ENCODE measurements around the gene INO80C.

Gene INO80C, protein sequence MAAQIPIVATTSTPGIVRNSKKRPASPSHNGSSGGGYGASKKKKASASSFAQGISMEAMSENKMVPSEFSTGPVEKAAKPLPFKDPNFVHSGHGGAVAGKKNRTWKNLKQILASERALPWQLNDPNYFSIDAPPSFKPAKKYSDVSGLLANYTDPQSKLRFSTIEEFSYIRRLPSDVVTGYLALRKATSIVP

DNA sequence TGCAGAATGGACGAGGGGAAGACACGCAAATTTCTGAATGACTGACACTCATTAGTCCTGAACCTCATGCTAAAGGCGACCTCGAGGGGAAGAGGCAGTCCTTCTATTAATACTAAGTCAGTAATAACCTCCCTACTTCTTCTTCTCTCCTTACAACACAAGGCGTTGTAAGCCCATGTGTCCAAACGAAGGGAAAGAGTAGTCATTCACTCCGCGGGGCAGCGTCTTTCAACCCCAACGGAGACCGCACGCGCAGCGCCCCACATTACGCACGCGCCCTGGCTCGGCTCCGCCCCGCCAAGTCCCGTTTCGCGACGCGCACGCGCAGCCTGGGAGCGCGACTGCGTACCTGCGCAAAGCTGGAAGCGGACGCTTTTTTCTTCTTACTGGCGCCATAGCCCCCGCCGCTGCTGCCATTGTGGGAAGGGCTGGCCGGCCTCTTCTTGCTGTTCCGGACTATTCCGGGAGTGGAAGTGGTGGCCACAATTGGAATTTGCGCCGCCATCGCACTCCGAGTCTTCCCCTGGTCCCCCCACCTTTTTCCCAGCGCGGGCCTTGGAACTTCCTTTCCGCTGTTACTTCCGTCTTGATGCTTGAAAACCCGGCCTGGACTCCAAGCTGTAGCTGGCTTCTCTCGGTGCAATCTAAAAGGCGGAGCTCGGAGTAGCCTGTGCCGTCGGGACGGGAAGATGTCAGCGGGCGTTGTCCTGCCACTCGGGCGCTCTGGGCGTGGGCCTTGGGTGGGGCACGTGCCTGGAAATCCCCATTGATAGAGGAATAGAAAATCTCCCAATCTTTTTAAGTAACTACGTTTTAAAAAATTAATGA lies at the start of gene INO80C:
Gene INO80C, minus strand, starts transcription at position 591 of the 828 bp plus-strand sequence. Its CDS starts 86 bp downstream, at position 505.
- DNase-seq (ENCODE audit: low read depth) = peak; percentile 95

DNA sequence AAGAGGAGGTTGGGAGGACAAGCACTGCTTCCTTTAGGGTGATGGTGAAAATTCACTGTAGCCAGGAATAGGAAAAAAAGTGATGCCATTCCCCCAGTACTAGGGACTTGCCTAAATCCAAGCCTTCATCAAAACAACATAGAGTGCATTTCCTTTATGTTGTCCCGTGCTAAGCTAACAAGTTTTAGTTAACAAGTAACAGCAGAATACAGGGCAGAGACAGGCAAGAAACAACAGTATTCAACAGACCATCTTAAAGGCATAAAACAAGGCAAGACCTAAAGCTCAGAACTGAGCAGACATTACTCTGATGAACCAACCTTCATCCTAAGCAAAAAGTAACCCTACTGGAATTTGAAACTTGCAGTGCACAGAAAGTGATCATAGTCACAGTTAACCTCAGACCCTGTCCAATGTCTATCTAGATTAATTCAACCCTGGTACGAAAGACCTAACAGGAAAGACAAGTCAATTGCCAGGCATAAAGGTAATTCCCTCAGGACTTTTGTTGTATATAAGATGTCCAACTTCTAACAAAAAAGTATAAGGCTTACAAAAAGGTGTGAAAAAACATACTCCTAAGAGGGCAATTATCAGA lies 49.3 kb upstream of the INO80C start:
- no peak for DNase-seq (ENCODE audit: low read depth)

DNA sequence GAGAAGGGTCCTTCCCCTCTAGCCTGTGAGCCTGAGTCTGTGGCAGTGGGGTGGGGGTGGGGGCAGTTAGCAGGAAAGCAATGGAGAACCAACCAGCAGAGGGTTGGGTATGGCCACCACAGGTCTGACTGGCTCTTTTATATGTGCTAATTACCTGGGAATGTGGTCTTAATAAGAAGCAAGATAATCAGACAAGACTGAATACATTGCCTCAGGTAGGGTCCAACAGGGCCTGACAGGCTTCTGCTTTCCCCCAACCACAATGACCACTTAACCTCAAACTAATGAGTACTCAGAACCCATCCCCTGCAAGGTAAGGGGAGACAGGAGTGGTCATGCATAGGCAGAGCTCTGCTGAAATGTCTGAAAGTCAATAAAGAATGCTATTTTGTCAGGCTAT lies 44.6 kb upstream of the INO80C start:
- DNase-seq (ENCODE audit: low read depth) = no peak

DNA sequence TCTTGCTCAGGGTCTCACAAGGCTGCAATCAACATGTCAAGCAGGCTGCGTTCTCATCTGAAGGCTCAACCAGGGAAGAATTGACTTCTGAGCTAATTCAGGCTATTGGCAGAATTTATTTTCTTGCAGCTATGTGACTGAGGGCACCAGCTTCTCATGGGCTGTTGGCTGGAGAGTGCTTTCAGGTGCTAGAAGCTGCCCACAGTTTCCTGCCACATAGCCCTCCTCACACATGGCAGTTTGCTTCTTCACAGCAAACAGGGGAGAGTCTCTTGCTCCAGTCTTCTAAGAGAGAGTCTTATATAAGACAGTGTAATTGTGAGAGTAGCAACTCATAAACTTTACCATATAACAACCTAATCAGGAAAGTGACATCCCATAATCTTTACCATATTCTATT lies 37.5 kb upstream of the INO80C start:
- no peak for DNase-seq (ENCODE audit: low read depth)

DNA sequence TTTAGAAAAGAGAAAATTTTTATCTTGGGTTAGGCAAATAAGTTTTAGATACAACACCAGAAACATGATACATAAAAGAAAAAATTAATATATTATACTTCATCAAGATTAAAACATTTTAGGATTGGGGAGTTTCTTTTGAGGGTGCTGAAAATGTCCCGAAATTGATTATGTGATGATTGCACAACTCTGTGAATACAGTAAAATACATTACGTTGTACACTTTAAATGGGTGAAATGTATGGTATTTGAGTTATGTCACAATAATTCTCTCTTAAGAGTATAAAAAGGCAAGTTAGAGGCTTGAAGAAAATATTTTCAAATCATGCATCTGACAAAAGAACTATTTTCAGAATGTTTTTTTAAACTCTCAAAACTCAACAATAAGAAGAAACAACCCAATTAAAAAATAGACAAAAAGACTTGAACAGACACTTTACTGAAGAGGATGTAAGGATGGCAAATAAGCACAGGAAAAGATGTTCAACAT lies 36.2 kb upstream of the INO80C start:
- DNase-seq (ENCODE audit: low read depth) = no peak

DNA sequence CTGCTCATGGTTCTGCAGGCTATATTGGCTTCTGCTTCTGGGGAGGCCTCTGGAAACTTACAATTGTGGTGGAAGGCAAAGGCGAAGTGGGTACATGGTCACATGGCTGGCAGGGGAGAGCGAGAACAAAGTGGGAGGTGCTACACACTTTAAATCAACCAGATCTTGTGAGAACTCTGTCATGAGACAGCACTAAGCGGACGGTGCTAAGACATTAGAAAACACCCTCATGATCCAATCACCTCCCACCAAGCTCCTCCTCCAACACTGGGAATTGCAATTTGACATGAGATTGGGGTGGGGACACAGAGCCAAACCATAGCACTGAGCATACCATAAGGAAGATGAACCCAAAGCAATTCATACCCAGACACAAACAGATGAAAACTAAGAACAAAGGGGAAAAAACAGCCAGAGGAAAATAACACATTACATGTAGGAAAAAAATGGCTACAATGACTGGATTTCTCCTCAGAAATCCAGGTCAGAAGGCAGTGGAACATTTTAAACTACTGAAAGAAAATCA lies 31.1 kb upstream of the INO80C start:
- DNase-seq (ENCODE audit: low read depth) = no peak

DNA sequence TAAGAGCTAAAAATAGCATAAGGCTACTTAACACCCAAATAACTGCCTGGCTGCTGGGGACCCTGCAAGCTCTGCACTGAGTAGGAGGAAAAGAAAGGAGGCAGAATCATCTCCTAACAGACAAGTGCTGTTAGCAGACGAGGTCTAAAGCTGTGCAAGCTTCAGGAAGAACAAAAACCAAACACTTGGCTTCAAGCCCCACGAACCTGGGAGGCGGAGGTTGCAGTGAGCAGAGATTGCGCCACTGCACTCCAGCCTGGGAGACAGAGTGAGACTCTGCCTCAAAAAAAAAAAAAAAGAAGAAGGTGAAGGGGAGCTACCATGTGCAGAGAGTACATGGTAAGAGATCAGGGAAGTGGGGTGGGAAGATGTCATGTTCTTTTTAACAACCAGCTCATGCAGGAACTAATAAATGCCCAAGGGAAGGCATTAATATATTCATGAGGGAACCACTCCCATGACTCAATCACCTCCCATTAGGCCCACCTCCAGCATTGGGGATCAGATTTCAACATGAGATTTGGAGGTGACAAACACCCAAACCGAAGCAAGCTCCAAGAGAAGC lies 28.8 kb upstream of the INO80C start:
- DNase-seq (ENCODE audit: low read depth) = no peak

DNA sequence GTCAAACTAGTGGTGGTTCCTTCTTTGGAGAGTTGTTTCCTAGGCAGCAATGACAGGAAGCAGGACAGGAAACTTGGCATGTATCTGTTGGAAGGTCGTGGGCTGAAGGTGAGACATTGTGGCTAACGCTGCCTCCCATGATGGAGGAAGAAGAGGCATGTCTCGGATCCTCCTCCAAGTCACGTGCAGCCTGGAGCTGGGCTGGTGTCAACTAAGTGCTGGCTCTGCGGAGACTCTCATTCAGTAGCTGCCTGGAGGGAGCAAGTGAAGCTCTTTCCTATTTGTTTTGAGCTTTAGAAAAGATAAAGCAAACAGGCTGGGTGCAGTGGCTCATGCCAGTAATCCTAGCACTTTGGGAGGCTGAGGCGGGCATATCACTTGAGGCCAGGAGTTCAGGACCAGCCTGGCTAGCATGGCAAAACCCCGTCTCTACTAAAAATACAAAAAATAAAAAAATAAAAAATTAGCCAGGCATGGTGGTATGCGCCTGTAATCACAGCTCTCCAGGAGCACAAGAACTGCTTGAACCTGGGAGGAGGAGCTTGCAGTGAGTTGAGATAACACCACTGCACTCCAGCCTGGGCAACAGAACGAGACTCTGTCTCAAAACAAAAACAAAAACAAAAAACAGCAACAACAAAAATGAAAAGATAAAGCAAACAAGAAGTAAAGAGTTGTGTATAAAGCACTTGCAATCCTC lies 28.2 kb upstream of the INO80C start:
- DNase-seq (ENCODE audit: low read depth) = no peak

DNA sequence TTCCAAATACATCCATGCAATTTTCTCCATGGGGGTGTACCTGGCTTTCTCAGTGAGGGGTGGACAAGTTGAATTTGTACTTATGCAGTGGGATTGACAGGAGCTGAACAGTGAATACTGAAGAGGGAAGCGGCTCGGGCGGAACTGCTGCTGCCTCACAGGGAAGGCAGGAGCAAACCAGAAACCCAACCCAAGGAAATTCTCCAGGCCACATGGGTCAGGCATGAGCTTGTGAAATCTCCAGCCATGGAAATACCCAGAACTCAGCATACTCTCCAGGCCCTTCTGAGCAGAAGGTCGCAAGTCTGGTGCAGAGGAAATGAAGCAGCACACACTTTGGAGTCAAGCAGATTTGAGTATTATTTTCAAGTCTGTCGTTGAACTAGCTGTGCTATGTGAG lies 26.5 kb upstream of the INO80C start:
- DNase-seq (ENCODE audit: low read depth) = no peak

DNA sequence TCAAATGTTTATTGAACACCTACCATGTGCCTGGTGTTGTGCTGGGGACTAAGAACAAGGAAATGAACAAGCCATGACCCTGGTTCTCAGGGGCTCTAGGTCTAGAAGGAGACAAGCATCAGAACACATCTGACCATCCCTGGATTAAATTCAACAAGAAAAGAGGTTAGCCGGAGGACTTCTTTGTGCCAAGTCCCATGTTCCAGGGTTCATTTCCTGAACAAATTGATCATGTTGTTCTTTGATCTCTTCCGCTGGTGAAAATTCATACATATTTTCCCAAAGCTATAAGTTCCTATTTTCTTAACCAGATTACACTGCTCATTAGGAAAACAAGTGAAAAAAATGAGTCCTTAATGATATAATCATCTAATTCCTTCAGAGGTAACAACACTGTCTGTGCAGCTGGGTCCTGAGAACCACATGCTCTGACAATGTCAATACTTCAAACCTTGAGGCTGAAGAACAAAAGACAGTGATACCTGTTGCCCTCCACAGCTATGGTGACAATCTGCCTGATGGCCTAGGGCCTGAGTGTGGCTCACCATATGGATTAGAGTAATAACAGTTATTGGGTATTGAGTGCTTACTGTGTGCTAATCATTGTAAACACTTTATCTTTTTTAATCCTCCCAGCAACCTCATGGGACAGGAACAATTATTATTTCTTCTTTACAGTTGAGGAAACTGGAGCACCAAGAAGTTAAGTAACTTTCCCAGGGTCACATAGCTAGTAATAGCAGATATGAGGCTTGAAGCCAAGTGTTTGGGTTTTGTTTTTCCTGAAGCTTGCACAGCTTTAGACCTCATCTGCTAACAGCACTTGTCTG lies 24.6 kb upstream of the INO80C start:
- no peak for DNase-seq (ENCODE audit: low read depth)

DNA sequence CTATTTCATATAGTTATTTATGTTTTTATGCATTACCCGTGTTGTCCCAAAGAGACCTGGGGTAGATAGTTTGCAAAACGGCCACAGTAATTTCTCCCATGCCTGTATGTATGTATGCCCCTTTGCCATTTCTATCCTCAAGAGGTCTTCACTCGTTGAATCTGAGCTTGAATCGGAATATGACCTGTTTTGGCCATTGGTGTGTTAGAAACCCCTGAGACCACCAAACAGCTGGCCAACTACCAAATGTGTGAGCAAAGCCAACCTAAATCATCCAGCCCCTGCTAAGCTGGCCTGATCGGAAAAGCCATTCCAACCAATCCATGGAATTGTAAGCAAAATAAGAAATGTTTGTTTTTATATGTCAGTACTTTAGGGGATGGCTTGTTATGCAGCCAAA lies 23.4 kb upstream of the INO80C start:
- no peak for DNase-seq (ENCODE audit: low read depth)

DNA sequence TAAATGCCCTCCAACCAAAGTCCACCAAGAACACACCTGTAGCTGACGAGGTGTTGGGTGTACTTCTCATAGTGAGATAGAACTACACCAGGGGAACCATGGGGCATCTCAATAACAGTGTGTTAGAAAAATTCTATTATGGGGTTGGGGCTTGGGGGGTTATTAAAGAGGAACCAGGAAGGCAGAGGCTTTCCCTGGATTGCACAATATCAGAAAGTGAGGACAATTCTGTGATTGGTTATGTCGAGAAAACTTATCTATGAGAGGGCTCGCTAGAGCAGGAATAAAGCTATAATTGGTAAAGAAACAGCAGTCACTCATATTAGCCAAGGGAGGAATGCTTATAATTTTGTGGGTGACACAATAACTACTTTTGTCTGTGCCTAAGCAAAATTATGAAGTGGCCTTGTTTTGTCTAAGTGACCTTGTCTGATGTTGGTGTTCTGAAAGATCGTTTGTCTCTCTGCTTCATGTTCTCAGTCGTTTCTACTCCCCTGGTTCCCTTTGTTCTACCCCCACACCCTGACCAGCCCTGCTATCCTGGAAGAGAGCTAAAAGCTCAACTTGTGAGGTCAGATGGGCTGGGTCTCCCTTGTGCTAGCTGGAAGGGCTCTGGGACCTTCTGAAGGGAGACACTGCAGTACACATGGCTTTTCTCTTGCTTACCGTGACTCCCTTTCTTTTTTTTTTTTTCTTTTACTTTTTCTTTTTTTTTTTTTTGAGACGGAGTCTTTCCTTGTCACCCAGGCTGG lies 21.6 kb upstream of the INO80C start:
- no peak for DNase-seq (ENCODE audit: low read depth)

DNA sequence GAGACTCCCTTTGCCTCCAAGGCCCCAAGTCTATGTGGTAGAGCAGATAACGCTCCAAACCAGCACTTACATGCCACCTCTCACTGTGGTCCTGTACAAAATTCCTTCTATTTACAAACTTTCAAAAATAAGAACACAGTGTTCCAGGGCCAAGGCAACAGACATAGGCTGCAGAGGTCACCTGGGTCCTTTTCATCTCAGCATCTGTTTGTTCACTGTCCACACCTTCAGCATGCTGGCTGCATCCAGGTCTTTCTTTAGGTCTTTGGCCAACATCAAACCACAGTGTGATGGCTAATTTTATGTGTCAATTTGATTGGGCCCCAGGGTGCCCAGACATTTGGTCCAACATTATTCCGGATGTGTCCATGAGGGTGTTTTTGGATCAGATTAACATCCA lies 20.0 kb upstream of the INO80C start:
- no peak for DNase-seq (ENCODE audit: low read depth)

DNA sequence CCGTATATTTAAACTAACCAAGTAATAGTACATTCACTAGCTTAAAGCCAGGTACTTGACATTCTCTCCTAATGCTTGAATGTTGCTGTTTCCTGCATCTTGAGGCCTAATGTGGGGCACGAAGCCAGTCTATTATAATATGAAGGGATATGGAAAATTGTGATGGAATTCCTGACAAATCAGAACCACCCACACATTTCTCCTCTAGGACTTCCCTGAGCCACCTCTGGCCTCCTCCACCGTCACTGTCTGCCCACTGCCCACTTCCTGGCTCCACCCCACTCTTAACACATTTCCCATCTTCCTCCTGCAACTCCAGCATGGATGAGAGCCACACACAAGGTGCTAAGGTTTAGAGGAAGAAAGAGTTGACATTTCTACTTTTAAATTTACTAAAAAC lies 19.0 kb upstream of the INO80C start:
- no peak for DNase-seq (ENCODE audit: low read depth)

DNA sequence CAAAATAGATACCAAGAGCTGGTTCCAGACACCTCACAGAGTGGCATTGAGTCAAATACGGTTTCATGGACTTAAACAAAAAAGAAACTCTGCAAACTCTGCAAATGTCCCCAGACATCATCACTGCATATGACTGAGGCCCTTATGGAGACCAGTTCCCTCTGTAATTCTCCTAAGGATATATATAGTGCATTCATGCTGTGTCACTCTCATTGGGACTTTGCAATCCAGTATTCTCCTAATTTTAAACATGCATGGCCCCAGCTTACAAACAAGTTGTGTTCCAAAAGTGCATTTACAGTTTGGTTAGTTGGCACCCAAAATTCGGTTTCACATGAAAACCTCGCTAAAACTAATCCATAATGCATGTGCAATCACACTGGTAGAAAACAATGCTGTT lies 18.6 kb upstream of the INO80C start:
- DNase-seq (ENCODE audit: low read depth) = no peak

DNA sequence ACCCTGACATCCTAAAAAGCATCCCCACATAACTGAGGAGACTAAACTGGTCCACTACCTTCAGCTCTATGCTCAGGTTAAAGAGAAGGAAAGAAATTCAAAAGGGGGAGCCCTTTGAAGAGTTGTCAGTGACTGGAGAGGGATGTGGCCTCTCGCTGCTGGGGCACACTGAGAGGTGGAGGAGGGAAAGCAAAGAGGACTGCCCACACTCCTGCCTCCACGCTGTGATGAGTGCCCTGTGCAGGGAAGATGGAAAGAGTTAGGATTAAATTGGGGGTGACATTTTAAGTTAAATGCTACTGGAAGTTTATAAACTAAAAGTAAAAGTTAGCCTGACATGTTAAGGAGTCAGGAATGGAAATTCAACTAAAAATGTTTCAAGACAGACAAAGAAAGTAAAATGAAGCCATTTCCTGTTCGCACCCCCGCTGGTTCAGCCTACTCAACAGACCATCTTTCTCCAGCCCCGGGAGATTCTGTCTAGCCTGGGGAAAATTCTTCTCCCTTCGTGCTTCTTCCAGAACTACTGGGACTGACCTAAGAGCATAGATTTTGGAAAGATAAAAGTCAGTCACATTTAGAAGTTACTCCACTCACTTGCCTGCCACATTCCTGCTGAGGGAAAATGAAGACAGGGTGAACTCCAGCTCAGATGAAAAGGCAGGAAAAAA lies 17.8 kb upstream of the INO80C start:
- no peak for DNase-seq (ENCODE audit: low read depth)

DNA sequence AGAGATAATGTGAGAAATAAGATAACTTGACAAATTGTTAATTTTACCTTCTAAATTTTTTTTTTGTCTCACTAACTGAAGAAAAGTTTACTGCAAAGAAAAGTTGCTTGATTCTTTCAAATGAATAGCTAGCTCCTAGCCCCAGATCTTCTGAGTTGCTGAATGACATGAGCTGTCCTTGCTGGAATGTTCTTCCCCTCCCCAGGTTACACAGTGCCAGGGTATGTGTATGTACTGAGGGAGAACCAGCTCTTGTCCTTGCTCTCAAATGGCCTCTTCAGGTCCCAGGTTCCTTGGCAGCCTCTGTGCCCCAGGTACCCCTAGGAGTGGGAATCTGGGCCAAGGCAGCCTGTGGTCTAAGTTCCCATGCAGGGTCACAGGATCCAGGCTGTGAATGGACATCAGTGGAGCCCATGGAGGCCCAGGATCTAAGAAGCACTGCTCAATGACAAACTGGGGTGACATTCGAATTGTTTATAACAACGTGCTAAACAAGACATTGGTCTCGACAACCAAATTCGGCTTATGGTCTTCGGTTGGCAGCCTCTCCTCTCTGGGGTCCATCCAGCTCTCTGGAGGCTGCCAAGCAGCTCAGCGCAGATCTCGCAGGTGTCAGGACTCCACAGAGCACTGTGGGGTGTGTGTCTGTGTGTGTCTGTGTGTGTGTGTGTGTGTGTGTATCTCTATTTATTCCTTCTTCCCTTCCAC lies 17.1 kb upstream of the INO80C start:
- no peak for DNase-seq (ENCODE audit: low read depth)

DNA sequence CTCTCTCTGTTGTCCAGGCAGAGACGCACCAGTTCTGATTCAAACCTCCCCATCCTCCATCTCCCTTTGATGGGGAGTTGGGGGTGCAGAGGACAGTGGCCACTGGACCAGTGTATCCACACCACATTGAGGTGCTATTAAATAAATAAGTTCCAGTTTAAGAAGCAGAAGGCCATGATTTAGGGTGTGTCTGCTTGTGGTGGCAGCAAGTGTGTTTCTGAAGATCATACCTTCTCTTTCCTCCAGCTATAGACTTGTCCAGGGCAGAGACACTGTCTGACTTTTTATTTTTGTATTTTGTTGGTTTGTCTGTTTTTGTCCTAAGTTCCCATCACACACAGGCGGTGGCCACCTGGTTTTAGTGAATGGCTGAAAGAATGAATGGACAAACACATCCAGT lies 16.5 kb upstream of the INO80C start:
- DNase-seq (ENCODE audit: low read depth) = no peak

All from ELR (cell line).